PFSK-1 (cell line): ENCODE measurements around the gene MFSD2A.

ENCODE experiments used
- FOXP2 ChIP-seq: optimal IDR thresholded peaks from 2 replicates; pipeline ENCODE3; 2011; ENCODE audit warnings: borderline replicate concordance, control low read depth, inconsistent platforms; ENCODE audit not compliant: insufficient read depth; ENCODE audit errors: extremely low read length, extremely low read depth
- POLR2AphosphoS5 ChIP-seq: IDR thresholded peaks from 2 replicates; pipeline ENCODE4 v1.6.1; 2012; ENCODE audit warnings: low read depth, mild to moderate bottlenecking, control low read depth, low read length, moderate library complexity
- REST ChIP-seq, 2 experiments: IDR thresholded peaks; 2 replicates each; pipeline versions ENCODE4 v1.6.1 to v1.8.0; 2011 to 2012; ENCODE audit warnings: low read depth in 2 of 2, low read length in 2 of 2, control low read depth in 1 of 2, inconsistent platforms in 1 of 2, mild to moderate bottlenecking in 1 of 2, moderate library complexity in 1 of 2; ENCODE audit not compliant: insufficient read depth in 1 of 2
- SIN3A ChIP-seq: IDR thresholded peaks from 2 replicates; pipeline ENCODE4 v1.6.1; 2012; ENCODE audit warnings: mild to moderate bottlenecking, low read length, moderate library complexity, borderline replicate concordance; ENCODE audit not compliant: insufficient read depth
- TAF1 ChIP-seq: IDR thresholded peaks from 2 replicates; pipeline ENCODE4 v1.6.1; 2012; ENCODE audit warnings: low read length, control low read depth, borderline replicate concordance; ENCODE audit not compliant: insufficient read depth

MFSD2A gene

DNA sequence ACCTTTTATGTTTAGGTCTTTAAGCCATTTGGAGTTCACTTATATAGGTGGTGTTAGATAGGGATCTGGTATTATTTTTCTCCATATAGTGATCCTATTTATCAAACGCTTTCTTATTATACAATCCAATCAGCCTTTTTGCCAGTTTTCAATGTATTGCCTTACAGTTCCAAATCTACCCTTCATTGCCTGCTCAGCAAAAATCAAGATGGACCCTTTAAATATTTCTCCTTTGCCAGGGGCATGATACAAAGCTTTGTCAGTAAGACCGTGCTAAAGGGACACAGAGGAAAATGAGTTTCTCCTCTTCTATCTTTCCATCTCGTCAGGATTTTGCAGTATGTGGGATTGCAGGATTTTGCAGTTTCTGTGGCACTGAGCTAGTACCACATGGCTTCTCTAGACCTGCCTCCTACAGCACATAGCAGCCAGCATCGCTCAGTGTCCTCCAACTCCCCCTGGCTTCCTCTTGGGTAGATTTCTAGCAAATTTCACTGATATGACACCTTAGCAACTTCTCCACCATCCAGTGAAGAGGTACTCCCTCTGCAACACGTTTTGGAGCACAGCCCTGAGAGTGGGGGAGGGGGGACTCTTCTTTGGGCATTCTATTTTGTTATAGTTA, 63.1 kb downstream of the MFSD2A start:
- TF ChIP-seq REST (IDR thresholded peaks at IDR 0.05; ENCODE audit: insufficient read depth in 1 of 2, low read depth in 2 of 2, low read length in 2 of 2) = no peak
- no peak for TF ChIP-seq SIN3A
- no peak for TF ChIP-seq POLR2AphosphoS5
- TF ChIP-seq TAF1 = no peak
- TF ChIP-seq FOXP2 = no peak
